SH-SY5Y (cell line): ENCODE results near the gene SLC24A4.

Experiments used
- GATA2 ChIP-seq: IDR thresholded peaks from 2 replicates; pipeline ENCODE4 v1.6.1; 2011; ENCODE audit warnings: mild to moderate bottlenecking, low read depth, low read length
- GATA3 ChIP-seq: IDR thresholded peaks from 2 replicates; pipeline ENCODE4 v1.6.1; 2011; ENCODE audit warnings: low read depth, mild to moderate bottlenecking, low read length, moderate library complexity

DNA sequence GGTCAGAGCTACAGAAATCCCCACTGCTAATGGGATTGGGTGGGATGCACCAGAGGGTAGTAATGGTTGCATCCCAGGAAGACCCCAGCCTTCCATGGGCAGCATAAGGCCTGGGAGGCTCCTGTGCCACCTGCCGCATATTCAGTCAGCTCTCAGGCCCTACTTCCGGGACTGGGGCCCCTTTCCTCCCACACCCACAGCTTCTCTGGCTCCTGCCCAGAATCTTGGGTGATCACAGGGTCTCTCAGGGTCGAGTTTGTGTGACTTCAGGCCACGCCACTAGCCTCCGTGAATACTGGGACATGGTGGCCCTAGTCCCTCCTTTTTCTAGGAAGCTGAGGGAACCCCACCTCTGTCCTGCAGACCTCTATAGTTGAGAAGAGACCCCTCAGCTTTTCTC lies 123.8 kb downstream of the SLC24A4 start:
- TF ChIP-seq GATA2 (no peak), GATA3 (no peak)
